VCaP (cell line): ENCODE measurements around the gene PRIMA1.

Experiments
- H3K27ac ChIP-seq: fragments of 450-650 bp; 2 replicates; pipeline ENCODE4 v1.5.1; 2017
- CTCF ChIP-seq: fragments of 450-650 bp; conservative IDR thresholded peaks from 2 replicates; pipeline ENCODE4 v1.5.1; 2017; ENCODE audit warnings: mild to moderate bottlenecking, moderate library complexity

PRIMA1 gene

DNA sequence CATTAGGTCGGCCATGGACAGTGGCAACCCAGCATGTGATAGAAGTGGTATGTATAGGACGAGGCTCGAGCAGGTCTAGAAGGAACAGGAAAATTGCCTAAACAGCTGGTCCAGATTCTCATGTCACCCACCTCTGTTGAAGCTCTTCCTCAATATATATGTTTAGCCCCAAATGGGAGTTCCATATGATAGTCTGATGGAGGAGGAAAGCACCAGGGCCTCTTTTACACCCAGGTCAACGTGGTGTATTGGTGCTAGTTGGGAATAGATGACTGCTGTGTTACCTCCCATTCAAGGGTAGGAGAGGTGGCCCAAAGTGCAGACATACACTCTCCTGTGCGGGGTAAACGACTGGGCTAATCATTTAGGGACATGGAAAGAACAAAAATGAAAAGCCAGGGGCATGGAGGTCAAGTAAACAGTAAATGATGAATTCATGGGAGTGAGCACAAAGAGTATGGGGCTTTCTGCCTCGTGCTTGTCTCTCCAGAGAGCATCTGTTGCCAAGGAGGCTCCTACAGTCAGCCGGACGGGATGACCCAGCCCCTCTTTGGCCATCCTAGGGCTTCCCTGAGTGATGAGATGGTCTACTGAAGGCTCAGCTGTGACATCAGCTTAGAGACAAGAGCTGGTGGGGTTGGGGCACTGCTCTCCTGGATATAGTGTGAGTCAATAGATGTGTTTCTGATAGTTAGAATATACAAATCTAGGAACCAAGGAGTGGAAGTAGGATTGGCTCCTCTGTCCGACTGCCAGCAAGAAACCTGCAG lies 5.5 kb upstream of the PRIMA1 start:
- no peak for TF ChIP-seq CTCF
- H3K27ac ChIP-seq, result no peak overlapping the region

GRCh38 chr14:93792391-93792790 lies 4.1 kb upstream of the PRIMA1 start:
- no peak overlapping the region for H3K27ac ChIP-seq
- no peak for TF ChIP-seq CTCF

DNA sequence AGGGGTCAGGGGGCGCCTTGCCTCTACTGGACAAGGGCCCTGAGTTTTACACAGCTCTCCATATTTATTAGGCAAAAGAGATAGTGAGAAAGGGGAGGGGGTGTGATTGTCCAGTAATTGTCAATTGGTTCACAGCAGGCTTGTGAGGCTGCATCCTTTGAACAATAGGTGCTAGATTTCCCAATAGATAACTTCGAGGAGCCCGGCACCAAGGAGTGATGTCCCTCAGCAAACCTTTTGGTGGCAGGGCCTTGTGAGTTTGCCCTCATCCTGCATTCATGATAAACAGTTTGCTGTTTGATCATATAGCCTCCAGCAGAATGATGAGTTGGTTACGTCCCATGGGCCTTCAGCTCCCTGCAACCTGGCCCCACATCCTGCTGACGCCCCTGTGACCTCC lies 2.7 kb upstream of the PRIMA1 start:
- H3K27ac ChIP-seq, result no peak overlapping the region
- TF ChIP-seq CTCF, result no peak

GRCh38 chr14:93789228-93790130 lies 1.2 kb upstream of the PRIMA1 start:
- H3K27ac ChIP-seq, result peak overlapping the region; percentile 70
- 0 out of 2 replicates have a peak, but pooled peaks have one; percentile 21 for TF ChIP-seq CTCF

- TF ChIP-seq CTCF, result peak; percentile 65
- H3K27ac ChIP-seq, result peak overlapping the region; percentile 70
Measured at GRCh38 chr14:93788543-93789227, 400 bp upstream of the PRIMA1 start.

- no peak overlapping the region; the same call in 1 of the 2 replicates for H3K27ac ChIP-seq
- TF ChIP-seq CTCF, result no peak
Measured at GRCh38 chr14:93787465-93788292, 606 bp downstream of the PRIMA1 start.
